Effector memory CD8-positive, alpha-beta T cell (primary cell): ENCODE results near the gene CNKSR3.

Source experiments
- ATAC-seq: fragments of 150-1000 bp; cut with Tn5 transposase; replicated peaks from 2 replicates; pipeline ENCODE4 v1.10.0; 2021; ENCODE audit warnings: mild to moderate bottlenecking, moderate library complexity
- DNase-seq, 3 experiments: peaks; one replicate each; pipeline ENCODE4 v3.0.0; 2021
- H3K27ac Mint-ChIP-seq, 2 donors: one replicate each; pipeline ENCODE4 v1.8.0; 2022; ENCODE audit warnings: mild to moderate bottlenecking in 2 of 2, mixed read lengths in 2 of 2, moderate library complexity in 2 of 2
- H3K27me3 Mint-ChIP-seq, 2 donors: one replicate each; pipeline ENCODE4 v1.8.0; 2022; ENCODE audit warnings: mixed read lengths in 2 of 2
- H3K36me3 Mint-ChIP-seq: one replicate; pipeline ENCODE4 v1.8.0; 2022; ENCODE audit warnings: mild to moderate bottlenecking, moderate library complexity, mixed read lengths; ENCODE audit not compliant: insufficient read depth
- H3K4me1 Mint-ChIP-seq, 2 donors: one replicate each; pipeline ENCODE4 v1.8.0; 2022; ENCODE audit warnings: low read depth in 2 of 2, mixed read lengths in 2 of 2
- H3K4me3 Mint-ChIP-seq, 2 donors: one replicate each; pipeline ENCODE4 v1.8.0; 2022; ENCODE audit warnings: mild to moderate bottlenecking in 2 of 2, mixed read lengths in 2 of 2, moderate library complexity in 2 of 2
- H3K9me3 Mint-ChIP-seq, 2 donors: one replicate each; pipeline ENCODE4 v1.8.0; 2022; ENCODE audit warnings: mixed read lengths in 2 of 2

CNKSR3 gene

DNA sequence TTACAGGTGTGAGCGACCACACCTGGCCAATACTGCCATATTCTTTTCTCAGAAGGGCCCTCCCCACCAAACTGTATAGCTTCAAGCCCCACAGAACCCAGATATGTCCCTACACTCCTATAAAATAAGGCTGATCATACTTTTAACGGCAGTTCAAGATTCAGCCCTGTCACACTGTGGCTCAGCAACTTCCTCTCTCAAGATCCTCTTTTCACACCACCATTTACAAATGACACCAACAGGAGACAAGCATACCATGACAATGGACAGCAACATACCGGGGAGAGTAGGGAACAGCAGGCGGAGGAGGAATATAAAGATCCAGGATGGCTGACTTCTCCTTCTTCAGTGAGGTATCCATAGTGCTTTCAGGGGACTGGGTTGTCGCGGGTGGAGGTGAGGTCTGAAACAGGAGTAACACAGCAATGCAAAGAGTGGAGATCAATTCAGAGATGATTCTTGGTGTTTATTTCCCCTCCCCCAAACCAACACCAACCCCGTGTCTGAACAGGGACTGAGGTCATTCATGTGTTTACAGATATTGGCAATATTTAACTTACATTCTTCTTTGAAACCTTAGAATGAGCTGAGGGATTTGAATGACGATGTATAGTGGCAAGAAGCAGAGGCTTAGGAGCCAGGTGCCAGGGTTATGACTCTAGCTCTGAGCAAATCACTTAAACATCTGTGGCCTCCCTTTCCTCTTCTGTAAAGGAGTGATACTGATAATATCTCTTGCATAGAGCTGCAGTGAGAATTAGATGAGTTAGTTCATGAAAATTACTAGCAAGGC lies 96.3 kb downstream of the CNKSR3 start:
- no peak for ATAC-seq

GRCh38 chr6:154412106-154412820 lies 98.2 kb downstream of the CNKSR3 start:
- Mint-ChIP-seq H3K36me3 (no peaks in the 10 kb centered on the region), H3K9me3 (no peaks in the 10 kb centered on the region), H3K4me1 (peaks cover 0 to 3% of the 10 kb centered on the region in 2 donors), H3K27ac (no peak overlapping the region), H3K4me3 (no peak overlapping the region), H3K27me3 (peaks cover 17 to 52% of the 10 kb centered on the region in 2 donors)
- ATAC-seq = no peak
- no peak for DNase-seq

More for the DNA sequence above, 96.3 kb downstream of the CNKSR3 start:
- DNase-seq = no peak
- Mint-ChIP-seq H3K4me1 (peaks cover 0 to 3% of the 10 kb centered on the region in 2 donors), H3K4me3 (no peak overlapping the region), H3K27ac (no peak overlapping the region), H3K27me3 (peaks cover 31 to 67% of the 10 kb centered on the region in 2 donors), H3K9me3 (no peaks in the 10 kb centered on the region), H3K36me3 (no peaks in the 10 kb centered on the region)

DNA sequence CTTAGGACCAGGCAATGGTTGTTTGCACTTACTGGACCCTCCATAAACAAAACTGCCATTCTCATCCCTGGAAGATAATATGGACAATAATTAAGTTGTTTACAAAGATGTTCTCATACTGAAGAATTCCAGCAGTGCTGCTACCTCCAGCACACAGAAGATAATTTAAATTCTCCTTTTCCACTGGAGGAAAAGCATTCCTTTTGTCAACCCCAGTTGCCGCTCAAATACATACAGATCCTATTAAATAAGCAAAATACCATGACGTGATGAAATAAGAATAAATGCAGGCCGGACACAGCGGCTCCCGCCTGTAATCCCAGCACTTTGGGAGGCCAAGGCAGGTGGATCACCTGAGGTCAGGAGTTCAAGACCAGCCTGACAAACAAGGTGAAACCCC lies 99.4 kb downstream of the CNKSR3 start:
- no peak for ATAC-seq
- no peak overlapping the region for H3K4me3 Mint-ChIP-seq

DNA sequence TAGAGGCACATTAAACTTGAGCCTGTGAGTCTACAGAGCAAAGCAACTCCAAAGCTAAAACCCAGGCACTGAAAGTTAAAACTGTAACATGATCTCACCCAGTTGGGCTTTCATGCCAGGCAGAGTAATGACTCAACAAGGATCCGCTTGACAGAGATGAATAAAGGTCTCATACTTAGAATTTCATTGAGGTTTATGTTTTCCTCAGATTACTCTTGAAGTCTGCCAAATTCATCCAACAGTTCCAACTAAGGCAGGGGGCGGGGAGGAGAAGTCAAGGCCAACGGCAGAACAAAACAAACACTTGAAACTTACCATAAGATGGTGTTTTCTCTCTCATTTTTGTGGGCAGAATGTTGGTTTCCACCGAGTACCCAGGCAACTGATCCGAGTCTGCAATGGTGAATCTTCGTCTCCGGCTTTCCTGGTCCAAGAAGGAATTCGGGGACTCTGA lies 99.8 kb downstream of the CNKSR3 start:
- Mint-ChIP-seq H3K9me3 (no peaks in the 10 kb centered on the region), H3K27ac (no peak overlapping the region), H3K27me3 (peaks cover 12 to 46% of the 10 kb centered on the region in 2 donors), H3K36me3 (no peaks in the 10 kb centered on the region), H3K4me3 (no peak overlapping the region), H3K4me1 (peaks cover 0 to 3% of the 10 kb centered on the region in 2 donors)
- ATAC-seq (no peak), DNase-seq (no peak)

More for the DNA sequence above, 99.4 kb downstream of the CNKSR3 start:
- H3K27ac Mint-ChIP-seq = no peak overlapping the region
- no peaks in the 10 kb centered on the region for H3K36me3 Mint-ChIP-seq
- peaks cover 16 to 50% of the 10 kb centered on the region in 2 donors for H3K27me3 Mint-ChIP-seq
- H3K4me1 Mint-ChIP-seq = peaks cover 0 to 3% of the 10 kb centered on the region in 2 donors
- no peaks in the 10 kb centered on the region for H3K9me3 Mint-ChIP-seq
- no peak for DNase-seq

- no peaks in the 10 kb centered on the region for H3K36me3 Mint-ChIP-seq
- H3K27ac Mint-ChIP-seq = no peak overlapping the region
- ATAC-seq (no peak), DNase-seq (no peak)
- H3K27me3 Mint-ChIP-seq = peaks cover 12 to 43% of the 10 kb centered on the region in 2 donors
- H3K4me1 Mint-ChIP-seq = peaks cover 0 to 3% of the 10 kb centered on the region in 2 donors
- no peaks in the 10 kb centered on the region for H3K9me3 Mint-ChIP-seq
- no peak overlapping the region for H3K4me3 Mint-ChIP-seq
Observed at GRCh38 chr6:154408891-154409500, 101.5 kb downstream of the CNKSR3 start.

- Mint-ChIP-seq H3K36me3 (peaks cover 3% of the 10 kb centered on the region), H3K27ac (no peak overlapping the region), H3K4me1 (peaks cover 0 to 3% of the 10 kb centered on the region in 2 donors), H3K9me3 (no peaks in the 10 kb centered on the region), H3K27me3 (peaks cover 12 to 37% of the 10 kb centered on the region in 2 donors), H3K4me3 (no peak overlapping the region)
- ATAC-seq = no peak
- DNase-seq = no peak
Observed at GRCh38 chr6:154407440-154407839, 103.0 kb downstream of the CNKSR3 start.

GRCh38 chr6:154406869-154407268 lies 103.6 kb downstream of the CNKSR3 start:
- peaks cover 12 to 31% of the 10 kb centered on the region in 2 donors for H3K27me3 Mint-ChIP-seq
- H3K4me3 Mint-ChIP-seq = no peak overlapping the region
- ATAC-seq = no peak
- no peak overlapping the region for H3K27ac Mint-ChIP-seq
- peaks cover 0 to 3% of the 10 kb centered on the region in 2 donors for H3K4me1 Mint-ChIP-seq
- H3K9me3 Mint-ChIP-seq = no peaks in the 10 kb centered on the region
- DNase-seq = no peak
- peaks cover 3% of the 10 kb centered on the region for H3K36me3 Mint-ChIP-seq

DNA sequence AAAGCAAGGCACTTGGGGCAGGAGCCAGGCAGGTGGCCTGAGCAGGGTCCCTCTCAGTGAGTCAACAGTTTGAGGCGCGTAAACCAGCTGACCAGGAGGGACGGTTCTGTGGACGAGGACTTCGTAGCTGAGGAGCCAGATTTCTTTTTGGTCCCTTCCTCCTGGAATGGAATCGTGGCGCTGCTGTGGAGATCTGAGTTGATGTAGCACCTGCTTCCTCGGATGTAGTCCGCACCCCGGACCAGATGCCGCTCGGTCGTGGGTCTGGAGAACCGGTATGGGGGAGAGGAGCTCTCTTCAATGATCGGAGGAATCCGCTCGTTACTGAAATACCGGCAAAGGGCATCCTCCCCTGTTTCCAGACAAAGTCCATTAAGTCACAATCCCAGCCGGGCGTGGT lies 104.2 kb downstream of the CNKSR3 start:
- Mint-ChIP-seq H3K36me3 (peaks cover 3% of the 10 kb centered on the region), H3K9me3 (no peaks in the 10 kb centered on the region), H3K27ac (no peak overlapping the region), H3K27me3 (peaks cover 12 to 30% of the 10 kb centered on the region in 2 donors), H3K4me1 (peaks cover 0 to 3% of the 10 kb centered on the region in 2 donors), H3K4me3 (no peak overlapping the region)
- ATAC-seq = no peak
- DNase-seq = no peak

GRCh38 chr6:154404791-154405400 lies 105.6 kb downstream of the CNKSR3 start:
- ATAC-seq = no peak

DNA sequence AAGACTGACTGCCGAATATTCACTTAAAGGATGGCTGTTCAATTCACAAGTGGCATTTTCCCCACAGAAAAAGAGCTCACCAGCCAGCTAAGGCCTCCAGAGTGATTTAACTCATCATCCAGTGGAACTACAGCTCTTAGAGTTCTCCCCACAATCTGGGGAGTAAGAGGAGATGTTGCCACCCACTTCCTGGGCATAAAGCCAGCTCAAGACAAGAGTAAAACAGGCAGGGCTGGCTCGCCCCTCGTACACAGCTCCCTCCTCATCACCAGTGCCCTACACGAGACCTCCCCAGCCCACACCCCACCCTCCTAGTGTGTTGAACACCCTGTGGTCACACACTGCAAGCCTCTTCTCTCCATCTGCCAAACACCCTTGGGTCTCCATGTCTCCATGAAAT lies 106.7 kb downstream of the CNKSR3 start:
- no peak overlapping the region for H3K4me3 Mint-ChIP-seq
- peaks cover 3% of the 10 kb centered on the region for H3K36me3 Mint-ChIP-seq
- peak overlapping the region in 1 of 2 donors; percentile 53 for H3K27ac Mint-ChIP-seq
- no peaks in the 10 kb centered on the region for H3K4me1 Mint-ChIP-seq
- ATAC-seq (no peak), DNase-seq (no peak)
- H3K9me3 Mint-ChIP-seq = no peaks in the 10 kb centered on the region
- H3K27me3 Mint-ChIP-seq = peaks cover 5 to 19% of the 10 kb centered on the region in 2 donors

More at GRCh38 chr6:154404791-154405400, 105.6 kb downstream of the CNKSR3 start:
- Mint-ChIP-seq H3K4me1 (no peaks in the 10 kb centered on the region), H3K4me3 (no peak overlapping the region), H3K27me3 (peaks cover 5 to 19% of the 10 kb centered on the region in 2 donors), H3K9me3 (no peaks in the 10 kb centered on the region), H3K27ac (no peak overlapping the region), H3K36me3 (peaks cover 3% of the 10 kb centered on the region)
- no peak for DNase-seq

DNA sequence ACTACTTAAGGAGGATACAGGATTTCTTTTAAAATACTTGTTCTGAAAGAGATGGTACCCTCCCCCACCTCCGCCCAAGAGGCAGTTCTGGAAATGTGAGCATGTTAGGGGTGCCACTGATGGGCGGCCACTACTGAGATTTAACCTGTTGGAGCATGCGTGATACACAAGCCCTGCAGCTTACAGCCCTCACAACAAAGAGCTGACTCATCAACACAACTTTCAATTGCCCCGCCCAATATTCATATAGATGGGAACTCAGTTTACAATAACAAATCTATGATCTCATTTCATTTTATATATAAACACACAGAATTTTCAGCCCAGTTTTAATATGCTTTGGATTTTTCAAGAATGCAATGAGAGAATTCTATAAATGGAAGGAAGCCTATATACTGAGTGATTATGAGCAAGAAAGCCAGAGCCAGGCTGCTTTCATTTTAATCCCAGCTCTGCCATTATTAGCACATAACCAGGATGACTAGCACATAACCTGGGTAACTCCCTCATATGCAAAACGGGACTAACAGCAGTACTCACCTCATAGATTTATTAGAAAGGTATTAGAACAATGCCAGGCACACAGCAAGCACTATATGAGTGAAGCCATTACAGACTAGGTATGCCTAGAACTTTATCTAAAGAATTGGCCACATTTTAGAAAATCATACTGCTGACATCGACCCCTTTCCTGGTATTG lies 108.3 kb downstream of the CNKSR3 start:
- no peak for ATAC-seq
- no peak for DNase-seq
- peaks cover 3% of the 10 kb centered on the region for H3K36me3 Mint-ChIP-seq
- no peaks in the 10 kb centered on the region for H3K9me3 Mint-ChIP-seq
- H3K4me3 Mint-ChIP-seq = no peak overlapping the region
- no peak overlapping the region for H3K27ac Mint-ChIP-seq
- no peaks in the 10 kb centered on the region for H3K4me1 Mint-ChIP-seq
- peaks cover 5 to 26% of the 10 kb centered on the region in 2 donors for H3K27me3 Mint-ChIP-seq

DNA sequence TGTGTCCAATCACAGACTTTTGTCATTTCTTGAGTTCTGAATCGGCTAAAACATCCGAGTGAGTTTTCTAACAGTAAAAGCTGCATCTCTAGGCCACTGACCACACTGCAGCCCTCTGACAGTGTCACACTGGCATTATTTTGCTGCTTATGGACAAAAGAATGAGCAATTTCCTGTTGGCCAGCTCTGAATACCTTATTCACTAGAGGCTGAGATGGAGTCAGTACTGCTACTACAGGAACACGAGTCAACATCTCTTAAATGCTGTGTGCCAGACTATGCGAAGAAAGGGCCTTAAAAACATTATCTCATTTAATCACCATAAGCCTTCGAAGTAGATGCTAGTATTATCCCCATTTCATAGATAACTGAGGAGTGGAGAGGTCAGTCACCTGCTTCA lies 111.4 kb downstream of the CNKSR3 start:
- Mint-ChIP-seq H3K27ac (no peak overlapping the region), H3K4me3 (no peak overlapping the region), H3K27me3 (peaks cover 17 to 37% of the 10 kb centered on the region in 2 donors), H3K9me3 (no peaks in the 10 kb centered on the region), H3K4me1 (no peaks in the 10 kb centered on the region), H3K36me3 (peaks cover 3% of the 10 kb centered on the region)
- ATAC-seq (no peak), DNase-seq (no peak)
